Type B pancreatic cell (in vitro differentiated cells): Measurements from ENCODE around the gene PTPN13. TPM values are rescaled to one million over a fixed set of nuclear protein-coding genes. Genes with fewer than 3 reads are reported as not detected.

Experiments
- DNase-seq: peaks from one replicate; pipeline ENCODE4 v3.0.0; 2021; ENCODE audit warnings: mixed read lengths; ENCODE audit not compliant: unreplicated experiment; ENCODE audit errors: extremely low spot score
- H3K27ac Mint-ChIP-seq: 2 replicates; pipeline ENCODE4 v1.8.0; 2021; ENCODE audit warnings: mild to moderate bottlenecking, mixed read lengths
- H3K27me3 Mint-ChIP-seq: 2 replicates; pipeline ENCODE4 v1.8.0; 2021; ENCODE audit warnings: mixed read lengths
- H3K36me3 Mint-ChIP-seq: 2 replicates; pipeline ENCODE4 v1.8.0; 2021; ENCODE audit warnings: mixed read lengths
- H3K4me1 Mint-ChIP-seq: one replicate; pipeline ENCODE4 v1.8.0; 2021; ENCODE audit warnings: mixed read lengths; ENCODE audit not compliant: unreplicated experiment
- H3K4me3 Mint-ChIP-seq: 2 replicates; pipeline ENCODE4 v1.8.0; 2021; ENCODE audit warnings: mild to moderate bottlenecking, mixed read lengths
- H3K9me3 Mint-ChIP-seq: 2 replicates; pipeline ENCODE4 v1.8.0; 2021; ENCODE audit warnings: mixed read lengths
- CTCF ChIP-seq: fragments of 200-600 bp; sonication (generic); conservative IDR thresholded peaks from 2 replicates; pipeline ENCODE4 v1.5.0; 2021; ENCODE audit warnings: antibody characterized with exemption, mild to moderate bottlenecking
- total RNA-seq: library from RNA; stranded (reverse); gene quantifications from 2 replicates; pipeline ENCODE4 v1.2.1, GENCODE V29; 2021; ENCODE audit warnings: low replicate concordance

Gene PTPN13
- total RNA-seq, 1 donor from 2014 or later: 69.0 TPM

GRCh38 chr4:86846921-86847320 lies 252.8 kb downstream of the PTPN13 start:
- Mint-ChIP-seq H3K9me3 (peaks cover 6% of the 10 kb centered on the region), H3K36me3 (no peaks in the 10 kb centered on the region), H3K4me3 (no peak overlapping the region), H3K27ac (no peak overlapping the region), H3K27me3 (no peaks in the 10 kb centered on the region), H3K4me1 (peaks cover 29% of the 10 kb centered on the region)
- DNase-seq: no peak
- TF ChIP-seq CTCF: no peak

- H3K4me3 Mint-ChIP-seq: no peak overlapping the region
- no peaks in the 10 kb centered on the region for H3K36me3 Mint-ChIP-seq
- H3K9me3 Mint-ChIP-seq: peaks cover 6% of the 10 kb centered on the region
- no peak overlapping the region for H3K27ac Mint-ChIP-seq
- no peak for DNase-seq
- H3K4me1 Mint-ChIP-seq: peaks cover 29% of the 10 kb centered on the region
- no peak for TF ChIP-seq CTCF
- H3K27me3 Mint-ChIP-seq: no peaks in the 10 kb centered on the region
Measured at GRCh38 chr4:86847571-86847970, 253.5 kb downstream of the PTPN13 start.

- peaks cover 6% of the 10 kb centered on the region for H3K9me3 Mint-ChIP-seq
- DNase-seq: no peak
- TF ChIP-seq CTCF: no peak
- H3K27me3 Mint-ChIP-seq: no peaks in the 10 kb centered on the region
- no peaks in the 10 kb centered on the region for H3K36me3 Mint-ChIP-seq
- no peak overlapping the region for H3K27ac Mint-ChIP-seq
- peaks cover 29% of the 10 kb centered on the region for H3K4me1 Mint-ChIP-seq
- H3K4me3 Mint-ChIP-seq: no peak overlapping the region
Measured at GRCh38 chr4:86848136-86848535, 254.0 kb downstream of the PTPN13 start.

DNA sequence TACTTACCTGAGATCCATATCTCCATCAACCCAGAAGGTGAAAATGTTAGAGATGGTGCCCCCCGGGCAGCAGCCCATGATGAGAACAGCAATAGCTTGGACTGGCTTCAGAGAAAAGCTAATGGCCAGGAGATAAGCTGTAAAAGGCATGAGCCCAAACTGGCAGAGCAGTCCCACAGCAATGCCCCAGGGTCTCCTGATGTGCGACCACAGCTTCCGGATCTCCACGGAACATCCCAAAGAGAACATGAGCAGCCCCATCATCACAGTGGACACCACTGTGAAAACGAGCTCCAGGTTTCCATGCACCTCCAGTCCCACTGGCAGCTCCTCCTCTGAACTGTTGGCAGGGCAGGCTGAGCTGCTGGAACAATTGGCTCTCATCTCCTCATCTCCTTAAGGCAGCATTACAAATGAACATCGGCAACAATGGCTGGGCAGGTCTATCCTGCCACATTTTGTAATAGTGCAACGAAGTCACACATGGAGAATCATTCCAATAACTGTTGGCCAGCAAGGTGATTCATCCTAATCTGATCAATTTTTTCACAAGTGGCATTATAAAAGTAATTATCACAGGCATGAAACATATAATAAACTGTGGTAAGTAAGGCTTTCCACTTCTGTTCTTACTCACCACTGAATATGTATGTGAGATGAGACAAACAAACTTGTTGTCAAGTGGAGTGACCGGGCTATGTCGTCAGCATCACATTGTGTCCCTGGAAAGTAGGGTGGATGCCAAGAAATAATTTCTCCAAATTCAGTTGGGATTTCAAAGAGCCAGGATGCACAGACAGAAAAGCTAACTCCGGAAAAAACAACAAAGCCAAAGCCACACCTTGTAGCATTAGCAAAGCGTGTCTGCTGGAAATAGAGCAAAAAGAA lies 254.9 kb downstream of the PTPN13 start, which contains the start of gene SLC10A6:
Gene SLC10A6, minus strand, starts transcription at position 653 of the 888 bp plus-strand sequence. Its CDS starts 269 bp downstream, at position 384.
- H3K27ac Mint-ChIP-seq: peak within 1 kb of the TSS; percentile 39

DNA sequence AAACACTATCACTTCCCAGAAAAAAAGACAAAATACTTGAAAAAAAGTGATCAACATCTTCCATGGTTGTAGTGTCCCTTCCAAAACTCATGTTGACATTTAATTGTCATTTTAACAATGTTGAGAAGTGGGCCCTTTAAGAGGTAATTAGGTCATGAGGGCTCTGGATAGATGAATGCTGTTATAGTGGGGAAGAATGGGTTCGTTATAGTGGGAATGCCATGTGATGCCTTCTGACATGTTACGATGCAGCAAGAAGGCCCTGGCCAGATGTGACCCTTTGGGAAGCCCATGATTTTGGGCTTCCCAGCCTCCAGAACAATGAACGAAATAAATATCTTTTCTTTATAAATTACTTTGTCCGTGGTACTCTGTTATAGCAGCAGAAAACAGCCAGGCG lies 259.1 kb downstream of the PTPN13 start:
- DNase-seq: no peak
- no peak for TF ChIP-seq CTCF
- Mint-ChIP-seq H3K27me3 (no peaks in the 10 kb centered on the region), H3K4me1 (peaks cover 22% of the 10 kb centered on the region), H3K27ac (no peak overlapping the region), H3K4me3 (no peak overlapping the region), H3K9me3 (no peaks in the 10 kb centered on the region), H3K36me3 (no peaks in the 10 kb centered on the region)

More for the DNA sequence above, 254.9 kb downstream of the PTPN13 start, which contains the start of gene SLC10A6:
- H3K36me3 Mint-ChIP-seq: no peaks in the 10 kb centered on the region
- no peaks in the 10 kb centered on the region for H3K27me3 Mint-ChIP-seq
- H3K4me3 Mint-ChIP-seq: no peak within 1 kb of the TSS
- H3K9me3 Mint-ChIP-seq: peaks cover 6% of the 10 kb centered on the region
- no peak for DNase-seq
- TF ChIP-seq CTCF: no peak
- H3K4me1 Mint-ChIP-seq: peaks cover 29% of the 10 kb centered on the region
